NCI-H2029 treated with DMSO at 0.1 percent for 48 hours (cell line): ENCODE data around the gene KLB.
"Not testable (repeated sequence)": the region's sequence is repeated elsewhere in the genome, so short reads cannot be mapped to it uniquely, and the experiment has no call there.

ENCODE experiments used
- DNase-seq: peaks from one replicate; lab custom pipeline; 2025; lab: John Stamatoyannopoulos, UW

Gene KLB

GRCh38 chr4:39406763-39407583, at the start of gene KLB:
Gene KLB, plus strand, starts transcription at chr4:39406930. Its CDS starts 20 bp downstream, at chr4:39406950.
- DNase-seq = no peak

GRCh38 chr4:39357002-39357401, 49.7 kb upstream of the KLB start:
- no peak for DNase-seq

- DNase-seq = not testable (repeated sequence)
These were observed 46.1 kb upstream of the KLB start for GRCh38 chr4:39360611-39361010.

GRCh38 chr4:39362827-39363226, 43.9 kb upstream of the KLB start:
- DNase-seq = no peak

GRCh38 chr4:39363773-39364393, 42.8 kb upstream of the KLB start:
- no peak for DNase-seq

GRCh38 chr4:39365360-39365759, 41.4 kb upstream of the KLB start:
- DNase-seq = no peak

- DNase-seq = no peak
These were observed 40.6 kb upstream of the KLB start, which contains the start of gene RFC1 for GRCh38 chr4:39365830-39366771. Gene RFC1, minus strand, starts transcription at chr4:39366362. Its CDS starts 121 bp downstream, at chr4:39366241.

- DNase-seq = no peak
These were observed 39.6 kb upstream of the KLB start for GRCh38 chr4:39367166-39367565.

GRCh38 chr4:39369301-39369700, 37.4 kb upstream of the KLB start:
- no peak for DNase-seq

- not testable (repeated sequence) for DNase-seq
These were observed 35.5 kb upstream of the KLB start for GRCh38 chr4:39371209-39371608.

GRCh38 chr4:39375478-39375877, 31.3 kb upstream of the KLB start:
- no peak for DNase-seq

GRCh38 chr4:39383690-39384089, 23.0 kb upstream of the KLB start:
- DNase-seq = no peak

- DNase-seq = no peak
These were observed 22.2 kb upstream of the KLB start for GRCh38 chr4:39384563-39384962.

- no peak for DNase-seq
These were observed 16.1 kb upstream of the KLB start for GRCh38 chr4:39390603-39391002.

GRCh38 chr4:39394706-39395105, 12.0 kb upstream of the KLB start:
- DNase-seq = no peak

- DNase-seq = not testable (repeated sequence)
These were observed 5.1 kb upstream of the KLB start for GRCh38 chr4:39401640-39402039.

GRCh38 chr4:39407584-39407885, 805 bp downstream of the KLB start:
- DNase-seq = no peak

GRCh38 chr4:39410415-39410814, 3.7 kb downstream of the KLB start:
- DNase-seq = no peak

GRCh38 chr4:39411561-39411960, 4.8 kb downstream of the KLB start:
- DNase-seq = not testable (repeated sequence)

GRCh38 chr4:39415678-39416283, 9.1 kb downstream of the KLB start:
- DNase-seq = no peak

GRCh38 chr4:39422247-39422646, 15.5 kb downstream of the KLB start:
- DNase-seq = no peak

GRCh38 chr4:39425297-39425696, 18.6 kb downstream of the KLB start:
- DNase-seq = not testable (repeated sequence)
